ENCODE measurements around the gene ALOXE3.

The ALOXE3 gene

DNA sequence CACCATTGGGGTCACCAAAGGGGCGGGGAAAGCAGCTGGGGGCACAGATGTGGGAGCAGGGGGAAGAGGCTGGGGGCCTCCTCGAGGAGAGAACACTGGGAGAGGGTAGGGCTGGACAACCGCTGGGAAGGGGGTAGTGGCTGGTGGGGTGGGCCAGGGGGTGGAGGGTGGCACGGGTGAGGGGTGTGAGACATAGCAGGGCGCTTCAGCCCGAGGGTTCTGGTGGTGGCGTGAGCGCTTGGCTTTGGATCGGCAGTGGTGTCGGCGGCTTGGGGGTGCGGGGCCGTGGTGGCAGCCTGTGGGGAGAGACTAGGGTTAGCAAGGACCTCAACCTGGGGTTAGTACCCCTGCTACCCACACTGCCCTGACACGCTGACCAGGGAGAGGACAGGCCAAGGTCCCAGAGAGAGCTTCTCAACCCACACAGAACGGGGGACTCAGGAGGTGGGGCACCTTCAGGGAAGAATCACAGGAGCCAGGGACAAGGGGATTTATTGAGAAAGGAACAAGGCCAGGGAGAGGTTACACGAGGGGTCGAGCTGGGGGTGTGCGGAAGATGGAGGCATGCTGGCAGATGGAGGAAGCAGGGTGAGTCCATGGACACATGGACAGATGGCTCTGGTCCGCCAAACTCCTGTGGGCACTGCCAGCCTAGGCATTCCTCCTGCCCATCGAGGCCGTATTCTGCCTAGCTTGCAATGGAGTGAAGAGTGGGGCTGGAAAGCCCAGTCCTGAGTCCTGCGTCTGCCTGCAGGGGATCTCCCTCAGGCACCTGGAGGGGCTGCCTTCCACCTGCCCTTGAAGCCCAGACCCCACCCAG, 25.5 kb upstream of the ALOXE3 start:
- in situ Hi-C loops (cut with HindIII; ENCODE audit: low pct_unique_long_range_greater_than_20kb, low sequenced_read_pairs) = no loop called here
- no peak for DNase-seq (ENCODE audit: low read depth in 1 of 2, low spot score in 1 of 2)
- TF ChIP-seq JUND (IDR thresholded peaks at IDR 0.05; ENCODE audit: low read depth) = no peak

DNA sequence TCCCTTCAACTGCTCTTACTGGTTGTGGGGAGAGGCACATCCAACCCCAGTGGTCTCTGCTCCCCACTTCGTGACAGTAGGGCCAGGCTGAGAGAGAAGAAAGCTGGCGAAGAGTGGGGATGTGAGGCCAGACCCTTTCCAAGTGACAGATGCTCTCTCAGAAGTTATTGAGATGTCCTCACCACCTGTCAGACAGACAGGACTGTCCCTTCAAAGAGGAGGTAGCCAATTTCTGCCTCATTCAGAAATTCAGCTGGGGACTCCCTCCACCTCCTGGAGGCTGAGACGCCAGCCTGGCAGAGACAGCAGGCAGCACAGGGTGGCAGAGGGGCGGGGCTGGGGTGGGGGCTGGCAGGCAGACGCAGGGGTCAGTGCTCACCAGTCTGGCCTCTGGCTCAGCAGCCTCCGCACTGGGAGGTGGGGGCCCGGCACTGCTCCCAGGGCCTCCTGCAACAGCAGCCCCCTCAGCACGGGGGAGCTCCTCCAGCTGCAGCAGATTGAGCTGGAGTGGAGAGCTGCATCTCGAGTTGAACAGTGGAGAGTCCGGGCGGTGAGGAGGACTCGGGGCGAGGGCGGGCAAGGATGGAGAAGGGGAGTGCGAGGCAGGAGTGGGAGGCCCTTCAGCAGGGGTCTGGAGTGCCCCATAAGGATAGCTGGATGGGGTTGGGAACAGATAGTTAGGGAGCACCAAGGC, 24.7 kb upstream of the ALOXE3 start:
- in situ Hi-C loops (cut with HindIII; ENCODE audit: low pct_unique_long_range_greater_than_20kb, low sequenced_read_pairs) = no loop called here
- no peak for TF ChIP-seq JUND (IDR thresholded peaks at IDR 0.05; ENCODE audit: low read depth)
- no peak for DNase-seq (ENCODE audit: low read depth in 1 of 2, low spot score in 1 of 2)

DNA sequence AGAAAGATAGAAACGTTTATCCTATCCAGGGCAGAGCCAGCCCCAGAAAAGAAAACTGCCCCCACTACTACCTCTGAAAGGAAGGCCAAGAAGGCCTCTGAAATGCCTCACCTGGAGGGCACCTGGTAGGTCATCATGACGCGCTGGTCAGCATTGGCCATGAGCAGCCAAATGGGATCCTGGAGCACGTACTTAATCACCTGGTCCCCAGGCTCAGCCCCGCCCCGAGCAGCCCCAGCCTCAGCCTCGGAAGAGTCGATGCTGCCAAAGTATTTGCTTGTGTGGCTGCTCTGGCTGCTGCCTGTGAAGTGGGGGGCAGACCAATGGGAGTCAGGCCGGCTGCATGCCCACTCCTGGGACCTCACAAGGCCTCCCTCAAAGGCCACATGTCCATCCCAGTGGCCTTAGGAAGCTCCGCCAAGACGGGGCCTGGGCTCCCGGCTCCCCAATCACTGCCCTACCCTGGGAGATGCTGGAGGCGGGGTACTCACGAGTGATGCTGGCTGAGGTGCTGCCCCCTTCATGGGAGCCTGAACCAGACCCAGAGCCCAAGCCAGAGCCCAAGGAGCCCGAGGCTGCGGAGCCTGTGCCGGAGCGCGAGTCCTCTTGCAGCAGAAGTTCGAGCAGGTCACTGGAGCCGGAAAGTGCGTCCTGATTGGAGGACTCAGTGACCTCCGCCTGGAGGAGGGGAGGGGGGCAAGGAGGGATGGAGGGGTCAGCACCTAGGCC, 24.0 kb upstream of the ALOXE3 start:
- TF ChIP-seq JUND (IDR thresholded peaks at IDR 0.05; ENCODE audit: low read depth) = no peak
- DNase-seq (ENCODE audit: low read depth in 1 of 2, low spot score in 1 of 2) = no peak
- in situ Hi-C loops (cut with HindIII; ENCODE audit: low pct_unique_long_range_greater_than_20kb, low sequenced_read_pairs) = no loop called here

DNA sequence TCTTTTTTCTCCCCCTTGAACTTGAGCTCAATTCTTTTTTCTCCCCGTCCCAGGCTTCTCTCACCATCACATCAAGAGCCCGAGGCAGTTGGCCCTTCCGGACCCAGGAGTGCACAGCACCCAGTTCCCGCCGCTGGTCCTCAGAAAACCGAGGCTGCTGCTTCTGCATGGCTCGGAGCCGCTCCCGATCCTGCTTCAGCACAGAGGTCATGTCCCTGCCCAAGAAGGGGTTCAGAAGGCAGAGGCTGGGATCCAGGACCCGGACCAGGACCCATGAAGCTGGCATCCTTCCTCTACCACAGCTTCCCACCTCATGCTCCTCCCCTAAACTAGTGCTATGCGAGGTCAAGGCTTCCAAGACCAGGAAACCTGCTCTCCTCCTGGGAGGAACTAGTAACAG, 23.4 kb upstream of the ALOXE3 start:
- in situ Hi-C loops (cut with HindIII; ENCODE audit: low pct_unique_long_range_greater_than_20kb, low sequenced_read_pairs) = no loop called here
- DNase-seq (ENCODE audit: low read depth in 1 of 2, low spot score in 1 of 2) = no peak
- no peak for TF ChIP-seq JUND (IDR thresholded peaks at IDR 0.05; ENCODE audit: low read depth)

DNA sequence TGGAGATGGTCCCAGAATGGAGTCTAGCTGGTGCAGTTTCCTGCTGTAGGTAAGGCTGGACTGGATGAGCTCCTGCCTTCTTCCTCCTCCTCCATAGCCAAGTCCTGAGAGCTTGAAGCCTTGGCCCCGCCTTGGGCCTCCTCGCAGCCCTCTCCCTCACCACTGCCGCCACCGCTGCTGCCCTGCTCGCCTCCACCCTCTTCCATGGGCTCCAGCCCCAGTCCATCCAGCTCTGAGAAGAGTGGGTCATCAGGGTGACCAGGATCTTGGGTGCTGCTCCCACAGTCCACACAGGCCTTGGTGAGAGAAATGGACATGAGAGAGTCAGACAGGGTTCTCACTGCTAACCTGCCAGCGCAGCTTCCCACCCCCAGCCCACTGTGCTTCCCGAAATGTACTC, 22.7 kb upstream of the ALOXE3 start:
- in situ Hi-C loops (cut with HindIII; ENCODE audit: low pct_unique_long_range_greater_than_20kb, low sequenced_read_pairs) = no loop called here
- TF ChIP-seq JUND (IDR thresholded peaks at IDR 0.05; ENCODE audit: low read depth) = no peak
- DNase-seq (ENCODE audit: low read depth in 1 of 2, low spot score in 1 of 2) = no peak

DNA sequence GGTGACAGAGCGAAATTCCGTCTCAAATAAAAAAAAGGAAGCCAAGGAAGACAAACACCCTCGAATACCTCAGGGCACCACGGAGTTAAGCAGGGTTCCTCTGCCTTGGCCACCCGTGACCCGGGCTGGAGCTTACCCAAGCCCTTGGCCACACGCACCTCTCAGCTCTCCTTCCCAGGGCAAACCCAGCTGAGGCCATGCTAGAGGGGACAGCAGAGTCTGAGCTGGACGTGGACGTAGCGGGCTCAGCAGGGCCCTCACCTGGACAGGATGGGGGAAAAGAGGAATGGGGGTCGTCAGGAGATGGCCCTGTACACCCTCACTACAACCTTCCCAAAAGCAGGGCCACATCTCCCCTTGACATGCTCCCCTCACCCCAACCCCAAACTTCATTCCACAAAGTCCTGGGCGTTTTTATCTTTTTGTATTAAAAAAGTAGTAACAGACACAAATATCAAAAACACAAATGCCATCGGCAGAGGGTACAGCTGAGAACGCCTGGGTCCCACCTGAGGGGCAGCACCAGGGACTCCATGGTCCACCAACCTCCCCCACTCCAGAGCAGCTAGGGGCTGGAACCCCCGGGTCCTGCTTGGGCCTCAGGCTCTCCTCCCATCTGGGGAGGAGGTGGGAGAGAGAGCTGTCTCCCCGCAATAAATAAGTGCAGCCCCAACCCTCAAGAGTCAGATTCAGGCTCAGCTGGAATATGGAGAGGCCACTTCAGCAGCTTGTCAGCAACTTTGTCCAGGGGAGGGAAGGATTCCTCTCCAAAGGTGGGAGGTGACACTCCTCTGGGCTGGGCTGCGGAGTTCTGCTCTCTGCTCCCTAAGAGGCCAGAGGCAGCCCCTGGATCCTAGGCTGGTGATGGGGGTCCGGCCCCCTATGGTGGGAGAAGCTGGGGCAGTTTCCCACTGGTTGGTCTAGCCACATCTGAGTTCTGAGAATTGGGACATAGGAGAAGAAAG, 22.0 kb upstream of the ALOXE3 start:
- DNase-seq (ENCODE audit: low read depth in 1 of 2, low spot score in 1 of 2) = no peak
- in situ Hi-C loops (cut with HindIII; ENCODE audit: low pct_unique_long_range_greater_than_20kb, low sequenced_read_pairs) = no loop called here
- no peak for TF ChIP-seq JUND (IDR thresholded peaks at IDR 0.05; ENCODE audit: low read depth)

DNA sequence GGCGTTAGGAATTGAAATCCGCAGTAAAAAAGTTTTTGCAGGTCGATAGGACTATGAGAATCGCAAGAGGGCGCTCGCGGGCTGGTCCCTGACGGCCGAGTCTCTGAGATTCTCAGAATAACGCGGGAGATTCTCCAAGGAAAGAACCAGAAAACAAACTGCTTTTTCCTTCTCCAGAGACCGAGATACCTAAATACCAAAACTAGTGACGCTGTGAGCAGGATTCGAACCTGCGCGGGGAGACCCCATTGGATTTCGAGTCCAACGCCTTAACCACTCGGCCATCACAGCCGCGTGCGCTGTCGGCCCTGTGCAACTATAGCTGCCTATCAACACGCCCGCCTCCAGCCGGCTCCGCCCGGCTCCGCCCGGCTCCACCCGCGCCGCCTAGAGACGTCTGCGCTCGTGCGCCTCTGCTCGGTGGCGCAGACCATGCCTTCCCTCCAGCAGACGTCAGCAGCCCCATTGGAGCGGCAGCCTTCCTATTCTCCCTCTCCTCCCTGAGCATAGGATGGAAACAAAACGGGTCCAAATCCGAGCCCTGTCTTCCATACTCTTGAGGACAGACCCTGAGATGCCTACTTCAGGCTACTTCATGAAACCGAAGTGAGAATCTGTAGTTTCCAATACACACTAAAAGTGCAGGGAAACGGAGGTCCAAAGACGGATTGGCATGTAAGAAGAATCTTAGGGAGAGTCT, 20.5 kb upstream of the ALOXE3 start:
- in situ Hi-C loops (cut with HindIII; ENCODE audit: low pct_unique_long_range_greater_than_20kb, low sequenced_read_pairs) = no loop called here
- TF ChIP-seq JUND (IDR thresholded peaks at IDR 0.05; ENCODE audit: low read depth) = no peak
- peak; percentile 69 to 97 for DNase-seq (ENCODE audit: low read depth in 1 of 2, low spot score in 1 of 2)

DNA sequence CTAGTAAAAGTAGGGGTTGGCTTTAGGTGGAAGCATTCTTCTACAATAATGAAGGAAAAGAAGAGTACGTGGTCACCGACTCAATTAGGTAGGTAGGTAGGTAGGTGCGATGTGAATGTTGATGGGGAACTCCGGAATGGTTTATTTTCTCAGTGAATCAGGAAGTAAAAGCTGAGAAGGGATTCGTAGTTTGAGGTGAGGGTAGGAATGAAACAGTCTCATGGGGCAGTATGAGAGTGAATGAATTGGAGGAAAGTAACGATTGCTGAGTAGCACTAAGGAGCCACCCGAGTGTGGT, 20.0 kb upstream of the ALOXE3 start:
- no peak for TF ChIP-seq JUND (IDR thresholded peaks at IDR 0.05; ENCODE audit: low read depth)
- in situ Hi-C loops (cut with HindIII; ENCODE audit: low pct_unique_long_range_greater_than_20kb, low sequenced_read_pairs) = no loop called here
- DNase-seq (ENCODE audit: low read depth in 1 of 2, low spot score in 1 of 2) = no peak

DNA sequence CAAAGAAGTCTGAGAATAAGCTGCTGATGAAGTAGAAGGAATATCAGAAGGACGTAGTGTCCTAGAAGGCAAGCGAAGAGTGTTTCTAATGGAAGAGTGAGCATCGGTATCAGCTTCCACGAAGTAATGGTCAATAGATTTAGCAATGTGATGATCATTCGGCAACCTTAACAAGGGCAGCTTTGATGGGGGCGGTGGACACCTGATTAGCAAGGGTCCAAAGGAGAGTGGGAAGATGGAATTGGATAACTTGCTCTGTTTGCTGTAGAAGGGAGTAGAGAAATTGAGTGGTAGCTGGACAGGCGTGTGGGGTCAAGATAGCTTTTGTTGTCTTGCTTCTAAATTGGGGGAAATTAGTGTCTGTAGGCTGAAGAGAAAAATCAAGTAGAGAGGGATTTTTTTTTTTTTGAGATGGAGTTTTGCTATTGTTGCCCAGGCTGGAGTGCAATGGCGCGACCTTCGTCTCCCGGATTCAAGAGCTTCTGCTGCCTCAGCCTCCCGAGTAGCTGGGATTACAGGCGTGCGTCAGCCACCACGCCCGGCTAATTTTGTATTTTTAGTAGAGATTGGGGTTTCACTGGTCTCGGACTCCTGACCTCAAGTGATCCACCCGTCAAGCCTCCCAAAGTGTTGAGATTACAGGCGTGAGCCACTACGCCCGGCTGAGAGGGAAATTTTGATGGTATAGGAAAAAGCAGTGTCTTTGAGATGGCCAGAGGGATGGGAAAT, 19.5 kb upstream of the ALOXE3 start:
- no peak for TF ChIP-seq JUND (IDR thresholded peaks at IDR 0.05; ENCODE audit: low read depth)
- DNase-seq (ENCODE audit: low read depth in 1 of 2, low spot score in 1 of 2) = no peak
- in situ Hi-C loops (cut with HindIII; ENCODE audit: low pct_unique_long_range_greater_than_20kb, low sequenced_read_pairs) = no loop called here

DNA sequence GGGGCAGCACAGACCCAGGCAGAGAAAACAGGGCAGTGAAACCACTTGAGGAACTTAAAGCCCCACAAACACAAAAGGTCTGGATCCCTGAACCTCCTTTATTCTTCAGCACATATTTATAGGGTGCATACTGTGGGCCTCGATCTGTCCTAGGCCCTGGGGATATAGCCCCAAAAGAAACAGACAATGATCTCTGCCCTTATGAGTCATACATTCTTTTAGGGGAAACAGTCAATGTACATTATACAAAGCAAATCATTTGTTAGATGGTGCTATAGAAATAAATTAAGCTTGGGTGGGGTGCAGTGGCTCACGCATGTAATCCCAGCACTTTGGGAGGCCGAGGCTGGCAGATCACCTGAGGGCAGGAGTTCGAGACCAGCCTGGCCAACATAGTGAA, 15.6 kb upstream of the ALOXE3 start:
- no peak for TF ChIP-seq JUND (IDR thresholded peaks at IDR 0.05; ENCODE audit: low read depth)
- DNase-seq (ENCODE audit: low read depth in 1 of 2, low spot score in 1 of 2) = no peak

DNA sequence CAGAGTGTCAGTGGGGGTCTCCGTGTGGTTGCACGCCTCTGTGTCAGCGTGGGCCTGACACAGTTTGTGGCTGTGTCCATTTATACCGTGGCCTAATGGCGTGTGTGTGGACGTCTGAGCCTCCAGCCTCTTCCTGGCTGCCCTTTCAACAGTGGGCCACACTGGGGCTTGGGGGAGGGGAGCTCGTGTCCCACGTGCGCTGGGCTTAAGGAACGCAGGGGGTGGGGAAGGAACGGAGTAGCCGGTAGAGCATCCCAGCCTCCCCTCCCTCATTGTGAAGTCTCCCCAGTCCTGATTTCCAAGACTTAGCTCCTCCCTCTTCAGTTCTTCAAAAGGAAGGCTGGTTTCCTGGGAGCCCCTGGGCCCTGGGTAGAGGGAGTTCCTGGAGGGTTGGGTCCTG, 15.1 kb upstream of the ALOXE3 start:
- TF ChIP-seq JUND (IDR thresholded peaks at IDR 0.05; ENCODE audit: low read depth) = no peak
- in situ Hi-C loops (cut with HindIII; ENCODE audit: low pct_unique_long_range_greater_than_20kb, low sequenced_read_pairs) = no loop called here
- no peak for DNase-seq (ENCODE audit: low read depth in 1 of 2, low spot score in 1 of 2)

More for the DNA sequence above, 15.6 kb upstream of the ALOXE3 start:
- in situ Hi-C loops (cut with HindIII; ENCODE audit: low pct_unique_long_range_greater_than_20kb, low sequenced_read_pairs) = no loop called here
